HTR-8/SVneo (cell line): ENCODE data around the gene LRRC27.

Source experiments
- DNase-seq: peaks from one replicate; pipeline ENCODE4 v3.0.0; 2011; ENCODE audit warnings: low spot score, mixed read lengths; ENCODE audit not compliant: insufficient read length
- FAIRE-seq: peaks from 2 replicates; lab custom pipeline; 2011; peaks lifted over from hg19 to GRCh38; lab: Jason Lieb, UNC

LRRC27 gene

DNA sequence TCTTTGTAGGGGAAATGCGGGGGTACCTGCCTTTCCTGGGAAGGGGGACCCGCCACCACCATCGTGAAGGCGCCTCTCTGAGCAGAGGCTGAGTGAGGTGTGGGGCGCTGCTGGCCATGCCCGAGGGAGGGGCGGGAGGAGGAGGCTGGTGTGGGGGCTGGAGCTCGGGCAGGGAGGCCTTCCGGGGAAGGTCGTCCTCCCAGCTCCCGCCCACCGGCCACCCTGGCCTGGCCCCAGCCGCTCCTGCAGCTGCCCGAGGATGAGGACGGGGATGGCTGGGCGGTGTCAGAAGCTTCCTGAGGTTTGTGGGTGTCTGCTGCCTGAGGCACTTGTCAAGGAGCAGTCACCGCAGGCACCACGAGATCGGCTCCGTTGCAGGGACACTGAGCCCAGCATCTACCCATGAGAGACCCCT, 76.4 kb downstream of the LRRC27 start:
- DNase-seq (no peak), FAIRE-seq (no peak)

GRCh38 chr10:132408823-132409666, 77.1 kb downstream of the LRRC27 start:
- DNase-seq (no peak), FAIRE-seq (no peak)

- DNase-seq (no peak), FAIRE-seq (no peak)
Measured at GRCh38 chr10:132409667-132410028, 77.7 kb downstream of the LRRC27 start.

GRCh38 chr10:132410056-132410778, 78.2 kb downstream of the LRRC27 start:
- DNase-seq (no peak), FAIRE-seq (no peak)

DNA sequence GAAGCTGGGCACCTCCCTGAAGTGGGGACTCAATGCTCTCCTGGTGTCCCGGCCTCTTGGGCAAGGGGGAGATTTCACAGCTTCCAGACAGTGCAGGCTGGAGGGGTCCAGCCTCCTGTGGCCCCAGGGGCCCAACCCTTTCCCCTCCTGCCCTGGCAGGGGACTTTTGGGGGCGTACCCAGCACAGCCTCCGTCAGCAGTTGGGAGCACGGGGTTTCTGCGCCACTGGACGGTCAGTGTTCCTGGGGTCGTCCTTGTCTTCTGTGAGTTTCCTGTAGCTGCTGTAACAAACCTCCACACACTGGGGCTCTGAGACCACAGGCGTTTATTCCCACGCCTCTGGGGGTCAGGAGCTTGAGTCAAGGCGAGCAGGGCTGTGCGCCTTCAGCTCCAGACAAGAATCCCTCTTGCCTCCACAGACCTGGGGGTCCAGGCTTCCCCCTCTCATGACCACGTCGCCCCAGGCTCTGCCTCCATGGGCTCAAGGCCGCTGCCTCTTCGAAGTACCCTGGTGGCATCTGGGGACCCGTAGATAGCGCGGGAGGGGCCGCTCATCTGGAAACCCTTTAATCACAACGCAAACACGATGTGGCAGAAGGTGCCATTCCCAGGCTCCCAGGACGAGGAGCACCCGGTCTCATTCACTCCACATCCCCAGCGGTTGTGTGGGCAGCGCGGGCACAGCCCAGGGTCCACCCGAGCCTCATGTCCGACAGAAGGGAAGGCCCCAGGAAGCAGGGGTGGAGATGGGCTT, 79.0 kb downstream of the LRRC27 start:
- FAIRE-seq = no peak
- no peak for DNase-seq

DNA sequence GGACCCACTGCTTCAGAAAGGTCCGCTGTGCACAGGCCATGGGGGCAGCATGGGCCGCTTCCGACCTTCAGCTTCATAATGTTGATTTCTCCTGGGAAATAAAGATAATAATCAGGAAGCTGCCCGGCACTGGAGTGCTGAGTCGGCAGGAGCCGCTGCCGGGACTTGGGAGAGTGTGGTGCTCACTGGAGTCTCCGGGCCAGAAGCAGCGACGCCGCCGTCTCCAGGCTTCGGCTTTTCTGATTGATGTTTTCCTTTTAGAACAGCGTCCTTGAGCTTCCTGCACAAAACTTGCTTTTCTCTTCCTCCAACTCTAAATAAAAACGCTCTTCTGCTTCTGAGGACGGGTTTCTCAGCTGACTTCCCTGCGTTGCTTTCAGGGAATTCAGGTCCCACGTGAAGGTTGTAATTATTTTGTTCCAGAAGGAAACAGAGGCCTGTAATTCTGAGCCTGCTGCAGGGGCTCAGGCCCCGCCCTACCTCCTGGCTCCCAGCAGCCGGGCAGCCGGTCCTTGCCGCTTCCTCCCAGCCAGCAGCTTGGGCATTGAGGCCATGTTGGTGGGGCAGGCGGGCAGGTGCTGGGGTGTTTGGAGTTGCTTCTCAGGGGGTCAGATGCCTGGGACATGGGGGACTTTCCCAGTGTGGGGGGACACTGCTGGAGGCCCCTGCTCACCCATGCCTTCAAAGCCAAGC, 79.7 kb downstream of the LRRC27 start:
- DNase-seq (no peak), FAIRE-seq (no peak)

DNA sequence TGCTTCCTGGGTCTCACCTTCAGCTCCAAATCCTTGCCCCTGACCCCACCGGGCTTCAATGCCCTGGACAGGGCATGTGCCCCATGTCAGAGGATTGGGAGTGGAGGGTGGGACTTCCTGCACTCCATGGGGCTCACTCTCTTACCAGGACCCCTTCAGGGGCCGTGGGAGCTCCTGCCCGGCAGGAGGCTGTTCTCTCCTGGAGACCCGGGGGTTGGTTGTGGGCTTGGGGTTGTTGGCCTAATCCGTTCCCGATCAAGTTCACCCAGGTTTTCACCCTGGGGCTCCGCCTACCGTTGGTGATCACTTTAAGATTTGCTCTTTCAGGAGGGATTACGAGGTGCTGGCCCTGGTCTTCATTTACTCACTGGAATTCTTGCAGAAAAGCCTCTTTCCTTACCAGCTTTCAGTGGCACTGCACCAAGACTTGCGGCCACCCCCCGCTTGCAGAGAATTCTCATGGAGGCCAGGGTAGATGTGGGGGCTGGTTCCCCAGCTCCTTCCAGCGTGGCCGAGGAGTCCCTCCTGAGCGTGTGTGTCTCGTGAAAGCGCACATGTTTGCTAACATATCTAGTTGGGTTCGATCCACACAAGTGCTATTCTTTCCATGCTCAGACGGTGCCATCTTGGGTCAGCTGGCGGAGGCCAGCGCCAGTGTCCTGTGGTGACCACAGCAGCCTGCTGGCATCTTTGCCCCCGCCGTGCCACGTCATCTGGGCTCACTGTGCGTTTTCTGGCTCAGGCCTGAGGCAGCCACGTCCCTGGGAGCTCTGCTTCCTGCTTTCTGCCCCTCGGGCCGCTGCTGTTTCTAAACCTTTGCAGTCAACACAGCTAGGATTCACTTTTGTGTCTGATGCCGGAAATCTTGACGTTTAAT, 80.6 kb downstream of the LRRC27 start:
- FAIRE-seq = no peak

GRCh38 chr10:132413226-132414205, 81.5 kb downstream of the LRRC27 start:
- FAIRE-seq (no peak), DNase-seq (no peak)

More for the DNA sequence above, 80.6 kb downstream of the LRRC27 start:
- no peak for DNase-seq

- FAIRE-seq = no peak
- DNase-seq = no peak
Measured at GRCh38 chr10:132414402-132415016, 82.5 kb downstream of the LRRC27 start.

- no peak for FAIRE-seq
- no peak for DNase-seq
Measured at GRCh38 chr10:132415255-132415654, 83.3 kb downstream of the LRRC27 start.

- no peak for DNase-seq
- FAIRE-seq = no peak
Measured at GRCh38 chr10:132415956-132416355, 84.0 kb downstream of the LRRC27 start.

DNA sequence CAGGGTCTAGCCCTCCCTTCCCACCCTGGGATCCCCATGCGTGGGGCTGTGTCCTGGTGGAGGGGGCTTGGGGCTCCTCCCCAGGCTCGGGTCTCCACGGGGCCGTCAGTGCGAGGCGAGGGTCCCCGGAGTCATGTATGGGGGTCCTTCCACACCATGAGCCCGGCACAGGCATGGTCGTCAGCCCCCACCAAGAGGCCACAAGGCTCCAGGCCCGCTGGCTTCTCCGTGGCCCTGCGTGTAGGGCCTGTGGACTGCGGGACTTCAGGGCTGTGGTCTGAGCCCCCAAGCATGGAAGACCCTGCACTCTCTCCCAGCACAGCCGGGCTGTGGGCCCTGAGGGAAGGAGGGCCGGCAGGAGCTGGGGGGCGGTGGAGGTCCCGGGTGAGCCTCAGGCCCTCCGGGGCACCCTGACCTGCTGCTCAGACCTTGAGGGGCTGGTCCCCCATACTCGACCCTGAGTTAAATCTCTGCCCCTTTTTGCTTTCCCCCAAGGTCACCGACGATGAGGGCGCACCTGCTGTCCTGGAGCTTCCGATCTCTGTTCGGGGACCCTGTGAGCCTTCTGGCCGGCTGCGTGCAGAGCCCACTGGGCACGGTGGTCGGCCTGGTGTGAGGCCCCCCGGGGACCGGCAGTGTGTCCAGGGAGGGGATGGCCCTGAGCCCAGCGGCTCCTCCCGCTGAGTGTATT, 84.7 kb downstream of the LRRC27 start:
- DNase-seq (no peak), FAIRE-seq (no peak)

- FAIRE-seq (no peak), DNase-seq (no peak)
Measured at GRCh38 chr10:132417257-132417910, 85.4 kb downstream of the LRRC27 start.

DNA sequence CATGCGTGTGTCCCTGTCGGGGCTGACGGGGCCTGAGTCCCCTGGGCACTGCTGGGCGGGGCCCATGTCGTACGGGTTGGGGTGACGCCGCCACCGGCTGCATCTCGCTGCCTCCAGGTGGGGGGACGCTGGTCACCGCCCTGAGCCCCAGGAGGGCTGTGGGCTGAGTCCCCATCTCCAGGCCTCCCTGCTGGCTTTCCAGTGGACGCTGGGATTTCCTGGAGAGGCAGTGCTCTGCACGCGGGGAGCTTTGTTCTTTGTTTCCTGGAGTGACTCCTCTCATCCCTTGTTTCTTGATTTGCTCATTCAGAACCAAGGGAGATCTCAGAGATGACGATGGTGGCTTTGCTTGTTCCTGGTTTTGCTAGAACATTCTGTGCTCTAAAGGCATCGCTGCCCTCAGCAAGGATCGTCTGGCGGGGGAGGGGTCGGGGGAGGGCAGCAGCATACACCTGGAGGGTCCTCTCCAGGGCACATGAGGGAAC, 86.0 kb downstream of the LRRC27 start:
- no peak for DNase-seq
- no peak for FAIRE-seq

- DNase-seq (no peak), FAIRE-seq (no peak)
Measured at GRCh38 chr10:132418527-132419416, 86.8 kb downstream of the LRRC27 start.
